Calu3 (cell line): ENCODE measurements around the gene NPIPA3. TPM values are rescaled to one million over a fixed set of nuclear protein-coding genes. Genes with fewer than 3 reads are reported as not detected.
"Not testable (repeated sequence)": the region's sequence is repeated elsewhere in the genome, so short reads cannot be mapped to it uniquely, and the experiment has no call there.

ENCODE experiments used
- BruUV-seq: library from RNA; stranded (reverse); fragments of 400-500 nt; replicated peaks from 2 replicates; lab custom pipeline; 2021; lab: Mats Ljungman, UMichigan
- CTCF ChIA-PET: fragments of 300-600 bp; sonication (Branson Sonifier 250); formaldehyde crosslinking; loops from one replicate; lab custom pipeline; 2022; ENCODE audit warnings: antibody characterized with exemption; lab: Charles Lee
- DNase-seq: peaks from one replicate; pipeline ENCODE4 v3.0.0; 2022
- H3K27ac Mint-ChIP-seq: one replicate; pipeline ENCODE4 v1.8.0; 2022; ENCODE audit warnings: mixed read lengths; ENCODE audit not compliant: unreplicated experiment
- H3K27me3 Mint-ChIP-seq: one replicate; pipeline ENCODE4 v1.8.0; 2022; ENCODE audit warnings: mixed read lengths; ENCODE audit not compliant: unreplicated experiment
- H3K36me3 Mint-ChIP-seq: one replicate; pipeline ENCODE4 v1.8.0; 2022; ENCODE audit warnings: mild to moderate bottlenecking, moderate library complexity, mixed read lengths; ENCODE audit not compliant: insufficient read depth, unreplicated experiment
- H3K4me1 Mint-ChIP-seq: one replicate; pipeline ENCODE4 v1.8.0; 2022; ENCODE audit warnings: mild to moderate bottlenecking, low read depth, mixed read lengths; ENCODE audit not compliant: unreplicated experiment
- H3K4me3 Mint-ChIP-seq: one replicate; pipeline ENCODE4 v1.8.0; 2022; ENCODE audit warnings: mild to moderate bottlenecking, low read depth, moderate library complexity, mixed read lengths; ENCODE audit not compliant: unreplicated experiment
- H3K9me3 Mint-ChIP-seq: one replicate; pipeline ENCODE4 v1.8.0; 2022; ENCODE audit warnings: low read depth, mixed read lengths; ENCODE audit not compliant: unreplicated experiment
- CTCF ChIP-seq: fragments of 200-600 bp; IDR thresholded peaks from one replicate; pipeline ENCODE4 v1.8.0; 2022; ENCODE audit warnings: antibody characterized with exemption; ENCODE audit not compliant: unreplicated experiment
- intact Hi-C: fragments of 100-400 bp; cut with micrococcal nuclease; formaldehyde crosslinking; loops from one replicate; pipeline ENCODE4 v1.10.0; 2022; ENCODE audit not compliant: unreplicated experiment
- total RNA-seq: library from RNA; stranded (reverse); gene quantifications from 2 replicates; pipeline ENCODE4 v1.2.3, GENCODE V29; 2022

Gene NPIPA3
- total RNA-seq, 1 experiment from 2014 or later = 9.1 TPM

- no peak for TF ChIP-seq CTCF
- Mint-ChIP-seq H3K27ac (no peak overlapping the region), H3K4me3 (no peak overlapping the region), H3K27me3 (no peaks in the 10 kb centered on the region), H3K9me3 (no peaks in the 10 kb centered on the region), H3K36me3 (peaks cover 2% of the 10 kb centered on the region), H3K4me1 (no peaks in the 10 kb centered on the region)
- CTCF ChIA-PET = no interaction called here
- intact Hi-C loops = no loop called here
- no peak for DNase-seq
- no TSS peak for BruUV-seq
These were observed 24.3 kb upstream of the NPIPA3 start for GRCh38 chr16:14678748-14679497.

DNA sequence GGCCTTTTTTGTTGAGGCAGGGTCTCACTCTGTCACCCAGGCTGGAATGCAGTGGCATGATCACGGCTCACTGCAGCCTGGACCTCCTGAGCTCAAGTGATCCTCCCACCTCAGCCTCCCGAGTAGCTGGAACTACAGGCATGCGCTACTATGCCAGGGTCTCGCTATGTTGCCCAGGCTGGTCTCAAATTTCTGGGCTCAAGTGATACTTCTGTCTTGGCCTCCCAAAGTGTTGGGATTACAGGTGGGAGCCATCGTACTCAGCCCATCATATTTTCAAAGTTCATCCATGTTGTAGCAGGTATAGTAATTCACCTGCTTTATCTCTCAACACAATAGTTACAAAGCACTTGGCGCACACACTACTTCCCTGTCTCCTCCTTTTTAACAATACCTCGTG lies 22.8 kb upstream of the NPIPA3 start:
- H3K4me1 Mint-ChIP-seq, intact Hi-C loops, H3K4me3 Mint-ChIP-seq, H3K27me3 Mint-ChIP-seq, BruUV-seq, H3K27ac Mint-ChIP-seq, H3K9me3 Mint-ChIP-seq, CTCF ChIA-PET, H3K36me3 Mint-ChIP-seq, DNase-seq: not testable (repeated sequence)

DNA sequence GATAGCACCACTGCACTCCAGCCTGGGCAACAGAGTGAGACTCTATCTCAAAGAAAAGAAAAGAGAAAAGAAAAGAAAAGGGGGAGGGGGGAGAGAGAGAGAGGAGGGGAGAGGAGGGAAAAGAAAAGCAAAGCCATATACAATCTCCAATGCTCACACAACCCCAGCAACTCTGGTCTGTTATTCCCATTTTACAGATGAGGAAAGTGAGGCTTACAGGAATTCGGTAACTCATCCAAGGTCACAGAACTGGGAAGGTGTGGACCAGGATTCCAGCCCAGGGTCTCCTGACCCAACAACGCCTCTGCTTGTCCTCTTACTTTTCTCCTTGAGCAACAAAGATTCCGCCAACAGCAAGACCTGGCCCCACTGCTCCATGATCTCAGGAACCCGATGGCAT lies 22.1 kb upstream of the NPIPA3 start:
- Mint-ChIP-seq H3K27me3 (no peaks in the 10 kb centered on the region), H3K27ac (no peak overlapping the region), H3K4me3 (no peak overlapping the region), H3K4me1 (no peaks in the 10 kb centered on the region), H3K9me3 (no peaks in the 10 kb centered on the region), H3K36me3 (no peaks in the 10 kb centered on the region)
- BruUV-seq = no TSS peak
- no peak for DNase-seq
- intact Hi-C loops = no loop called here
- CTCF ChIA-PET = no interaction called here
- no peak for TF ChIP-seq CTCF

DNA sequence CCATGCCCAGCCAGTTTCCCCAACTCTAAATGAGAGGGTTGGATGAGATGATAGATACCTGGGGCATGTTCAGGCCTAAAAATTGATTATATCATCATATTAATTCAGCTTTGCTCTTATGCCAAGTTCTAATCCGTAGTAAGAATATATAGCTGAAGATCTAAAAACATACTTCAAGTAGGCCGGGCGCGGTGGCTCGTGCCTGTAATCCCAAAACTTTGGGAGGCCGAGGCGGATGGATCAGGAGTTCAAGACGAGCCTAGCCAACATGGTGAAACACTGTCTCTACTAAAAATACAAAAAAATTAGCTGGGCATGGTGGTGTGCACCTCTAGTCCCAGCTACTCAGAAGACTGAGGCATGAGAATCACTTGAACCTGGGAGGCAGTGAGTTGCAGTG lies 21.1 kb upstream of the NPIPA3 start:
- H3K4me3 Mint-ChIP-seq = no peak overlapping the region
- CTCF ChIA-PET = no interaction called here
- H3K4me1 Mint-ChIP-seq = no peaks in the 10 kb centered on the region
- intact Hi-C loops = no loop called here
- no TSS peak for BruUV-seq
- no peaks in the 10 kb centered on the region for H3K36me3 Mint-ChIP-seq
- no peak for TF ChIP-seq CTCF
- H3K27ac Mint-ChIP-seq = no peak overlapping the region
- DNase-seq = no peak
- H3K9me3 Mint-ChIP-seq = no peaks in the 10 kb centered on the region
- no peaks in the 10 kb centered on the region for H3K27me3 Mint-ChIP-seq

GRCh38 chr16:14685870-14686793 lies 17.1 kb upstream of the NPIPA3 start:
- CTCF ChIA-PET = interaction anchor here (0.5 kb wide), 1 partner anchor 80 kb away, joined by 4 read pairs; no protein-coding TSS in a partner anchor
- DNase-seq, BruUV-seq, intact Hi-C loops, H3K27ac Mint-ChIP-seq, H3K9me3 Mint-ChIP-seq, H3K36me3 Mint-ChIP-seq, H3K4me3 Mint-ChIP-seq, H3K4me1 Mint-ChIP-seq, H3K27me3 Mint-ChIP-seq: not testable (repeated sequence)

DNA sequence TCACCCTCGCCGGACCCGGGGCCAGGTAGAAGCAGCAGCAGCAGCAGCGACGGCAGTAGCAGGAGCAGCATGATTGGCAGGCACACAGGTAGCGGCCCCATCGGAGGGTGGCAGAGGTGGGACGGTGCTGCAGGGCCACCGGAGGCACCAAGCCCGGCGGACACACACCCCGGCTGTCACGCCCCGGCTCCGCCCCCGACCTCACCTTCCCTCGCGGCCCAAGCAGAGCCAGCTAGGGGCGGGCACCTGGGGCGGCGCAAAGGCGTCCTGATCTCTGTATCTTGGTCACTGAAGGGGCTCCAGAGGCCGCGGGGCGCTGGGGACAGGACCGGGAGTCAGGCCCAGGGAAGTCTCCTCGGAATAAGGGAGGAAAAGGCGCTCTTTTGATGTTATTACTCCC lies 9.1 kb upstream of the NPIPA3 start, which contains the start of gene PLA2G10:
PLA2G10 (minus strand) TSS at position 180 of the 400 bp plus-strand sequence; CDS start at position 101, 79 bp downstream.
- H3K9me3 Mint-ChIP-seq, H3K4me1 Mint-ChIP-seq, BruUV-seq, H3K4me3 Mint-ChIP-seq, DNase-seq, H3K27ac Mint-ChIP-seq, intact Hi-C loops, H3K36me3 Mint-ChIP-seq, CTCF ChIA-PET, H3K27me3 Mint-ChIP-seq: not testable (repeated sequence)

DNA sequence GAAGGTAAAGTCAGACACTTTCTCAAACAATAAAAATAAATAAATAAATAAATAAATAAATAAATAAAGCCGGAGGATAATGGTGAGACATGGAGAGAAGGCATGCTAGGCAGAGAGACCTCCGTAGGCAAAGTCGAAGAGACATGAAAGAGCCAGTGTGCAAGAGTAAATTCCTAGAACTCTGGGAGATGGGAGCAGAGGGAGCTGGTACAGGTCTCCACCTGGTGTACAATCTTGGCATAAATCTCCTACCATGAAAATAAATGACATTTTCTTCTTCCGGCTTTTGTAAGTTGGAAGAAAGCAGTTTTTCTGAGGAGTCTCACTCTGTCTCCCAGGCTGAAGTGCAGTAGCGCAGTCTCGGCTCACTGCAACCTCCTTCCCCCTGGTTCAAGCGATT lies 1.4 kb upstream of the NPIPA3 start:
- DNase-seq, H3K4me3 Mint-ChIP-seq, intact Hi-C loops, H3K36me3 Mint-ChIP-seq, H3K4me1 Mint-ChIP-seq, H3K27ac Mint-ChIP-seq, BruUV-seq, H3K27me3 Mint-ChIP-seq, CTCF ChIA-PET, H3K9me3 Mint-ChIP-seq: not testable (repeated sequence)
